AG09319 (cell line): ENCODE measurements around the gene PKN3.
A peak's percentile ranks its signal among the peaks of the same experiment; 100 is the strongest.

ENCODE experiments used
- DNase-seq: peaks from one replicate; pipeline ENCODE4 v3.0.0-alpha.2; 2010; ENCODE audit warnings: low read depth; ENCODE audit errors: extremely low read depth
- TF ChIP-seq, protein P1 (sequence below): IDR thresholded peaks from 2 replicates; pipeline ENCODE4 v1.5.1; 2011; ENCODE audit warnings: low read depth, mild to moderate bottlenecking, inconsistent platforms, low read length, moderate library complexity

Gene PKN3

DNA sequence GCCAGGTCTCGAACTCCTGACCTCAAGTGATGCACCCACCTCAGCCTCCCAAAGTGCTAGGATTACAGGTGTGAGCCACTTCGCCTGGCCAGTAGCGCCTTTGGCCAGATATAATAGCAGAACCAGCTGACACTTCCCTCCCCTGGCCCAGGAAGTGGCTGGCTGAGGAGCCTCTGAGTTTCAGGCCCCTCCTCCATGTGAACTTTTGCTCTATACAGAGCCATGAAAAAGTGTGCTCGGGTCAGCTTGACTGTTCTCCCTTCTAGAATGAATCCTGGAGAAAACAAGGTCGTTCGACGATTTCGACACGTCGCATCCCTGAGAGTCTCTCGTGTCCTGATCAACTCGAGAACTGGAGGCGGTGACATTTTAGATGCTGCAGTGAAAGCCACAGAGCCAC is 30.3 kb downstream of the PKN3 start:
- DNase-seq = no peak
- TF ChIP-seq, protein P1, sequence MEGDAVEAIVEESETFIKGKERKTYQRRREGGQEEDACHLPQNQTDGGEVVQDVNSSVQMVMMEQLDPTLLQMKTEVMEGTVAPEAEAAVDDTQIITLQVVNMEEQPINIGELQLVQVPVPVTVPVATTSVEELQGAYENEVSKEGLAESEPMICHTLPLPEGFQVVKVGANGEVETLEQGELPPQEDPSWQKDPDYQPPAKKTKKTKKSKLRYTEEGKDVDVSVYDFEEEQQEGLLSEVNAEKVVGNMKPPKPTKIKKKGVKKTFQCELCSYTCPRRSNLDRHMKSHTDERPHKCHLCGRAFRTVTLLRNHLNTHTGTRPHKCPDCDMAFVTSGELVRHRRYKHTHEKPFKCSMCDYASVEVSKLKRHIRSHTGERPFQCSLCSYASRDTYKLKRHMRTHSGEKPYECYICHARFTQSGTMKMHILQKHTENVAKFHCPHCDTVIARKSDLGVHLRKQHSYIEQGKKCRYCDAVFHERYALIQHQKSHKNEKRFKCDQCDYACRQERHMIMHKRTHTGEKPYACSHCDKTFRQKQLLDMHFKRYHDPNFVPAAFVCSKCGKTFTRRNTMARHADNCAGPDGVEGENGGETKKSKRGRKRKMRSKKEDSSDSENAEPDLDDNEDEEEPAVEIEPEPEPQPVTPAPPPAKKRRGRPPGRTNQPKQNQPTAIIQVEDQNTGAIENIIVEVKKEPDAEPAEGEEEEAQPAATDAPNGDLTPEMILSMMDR = no peak

DNA sequence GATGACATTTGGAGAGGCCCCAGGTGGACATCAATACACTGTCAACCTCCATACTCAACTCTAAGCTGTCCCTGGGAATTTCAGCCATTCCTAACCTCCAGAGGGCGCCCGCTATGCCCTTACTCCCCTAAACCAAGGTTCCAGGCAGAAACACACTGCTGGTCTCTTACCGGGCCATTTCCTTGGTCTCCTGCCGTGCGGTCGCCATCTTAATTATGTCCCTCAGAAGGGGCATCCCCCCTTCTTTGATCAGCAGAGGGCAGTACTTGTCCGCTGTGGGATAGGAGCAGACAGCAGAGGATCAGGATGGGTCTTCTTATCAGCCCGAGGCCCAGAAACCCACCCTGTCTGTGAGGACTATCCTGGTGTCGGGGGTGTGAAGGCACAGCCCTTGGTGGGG is 31.0 kb downstream of the PKN3 start:
- TF ChIP-seq, protein P1 = peak; percentile 79
- DNase-seq = peak; percentile 32

DNA sequence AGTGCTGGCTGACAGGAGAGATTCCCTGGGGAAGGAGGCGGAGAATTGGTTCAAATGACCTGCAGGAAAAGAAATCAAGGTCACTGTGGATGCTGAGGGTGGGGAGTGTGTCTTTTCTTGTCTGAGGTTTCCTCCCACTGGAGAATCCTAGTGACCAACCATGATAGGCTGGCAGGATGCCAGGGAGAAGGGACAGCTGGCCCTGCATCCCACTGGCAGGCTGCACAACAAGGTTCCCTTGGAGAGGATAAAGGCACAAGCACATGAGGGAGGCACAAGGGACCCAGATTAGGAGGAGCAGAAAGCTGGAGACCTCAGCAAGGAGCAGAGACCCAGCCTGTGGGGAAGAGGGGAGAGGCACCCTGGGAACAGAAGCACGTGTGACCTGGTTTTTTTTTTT is 33.1 kb downstream of the PKN3 start:
- DNase-seq = no peak

DNA sequence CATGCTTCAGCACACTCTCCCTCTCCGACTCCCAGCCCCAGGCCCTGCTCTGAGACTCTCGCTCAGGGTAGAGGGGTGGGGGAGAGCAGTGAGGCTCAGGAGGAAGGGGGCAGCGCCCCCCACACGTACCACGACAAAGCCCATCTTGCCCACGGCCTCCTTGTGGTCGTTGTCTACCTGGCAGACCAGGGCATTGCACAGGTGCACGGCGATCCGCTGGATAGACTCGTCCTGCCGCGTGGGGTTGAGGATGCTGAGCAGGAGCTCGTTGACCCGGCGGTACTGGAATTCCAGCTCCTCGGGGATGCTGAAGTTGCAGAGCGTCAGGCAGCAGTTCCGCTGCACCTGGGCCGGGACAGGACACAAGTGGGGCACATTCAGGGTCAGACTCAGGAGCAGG is 40.1 kb downstream of the PKN3 start:
- DNase-seq = no peak
- TF ChIP-seq, protein P1 = no peak

More for the DNA sequence above, 33.1 kb downstream of the PKN3 start:
- TF ChIP-seq, protein P1 = no peak

DNA sequence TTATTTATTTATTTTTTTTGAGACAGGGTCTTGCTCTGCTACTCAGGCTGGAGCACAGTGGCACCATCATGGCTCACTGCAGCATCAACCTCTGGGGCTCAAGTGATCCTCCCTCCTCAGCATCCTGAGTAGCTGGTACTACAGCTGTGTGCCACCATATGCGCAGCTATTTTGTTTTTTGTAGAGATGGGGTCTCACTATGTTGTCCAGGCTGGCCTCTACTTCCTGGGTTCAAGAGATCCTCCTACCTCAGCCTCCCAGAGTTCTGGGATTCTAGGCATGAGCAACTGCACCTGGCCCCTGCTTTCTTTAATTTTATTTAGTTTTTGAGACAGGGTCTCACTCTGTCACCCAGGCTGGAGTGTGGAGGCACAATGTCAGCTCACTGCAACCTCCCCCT is 41.1 kb downstream of the PKN3 start:
- DNase-seq = no peak
- TF ChIP-seq, protein P1 = no peak

DNA sequence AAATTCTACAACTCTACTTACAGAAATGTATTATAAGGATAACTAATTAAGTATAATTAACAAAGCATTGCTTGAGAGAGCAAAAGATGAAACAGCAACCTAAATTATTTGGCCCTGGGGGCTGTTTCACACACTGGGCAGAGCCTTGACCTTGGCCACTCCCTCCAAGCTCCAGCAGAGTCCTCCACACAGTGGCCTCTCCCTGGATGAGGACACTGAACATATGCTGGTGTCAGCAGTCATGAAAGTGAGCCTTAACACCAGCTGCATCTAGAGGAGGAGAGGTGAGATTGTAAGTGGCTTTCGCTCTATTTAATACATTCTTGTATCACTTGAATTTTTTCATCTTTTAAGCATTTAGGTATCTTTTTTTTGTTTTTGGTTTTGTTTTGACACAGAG is 44.9 kb downstream of the PKN3 start:
- TF ChIP-seq, protein P1 = no peak

DNA sequence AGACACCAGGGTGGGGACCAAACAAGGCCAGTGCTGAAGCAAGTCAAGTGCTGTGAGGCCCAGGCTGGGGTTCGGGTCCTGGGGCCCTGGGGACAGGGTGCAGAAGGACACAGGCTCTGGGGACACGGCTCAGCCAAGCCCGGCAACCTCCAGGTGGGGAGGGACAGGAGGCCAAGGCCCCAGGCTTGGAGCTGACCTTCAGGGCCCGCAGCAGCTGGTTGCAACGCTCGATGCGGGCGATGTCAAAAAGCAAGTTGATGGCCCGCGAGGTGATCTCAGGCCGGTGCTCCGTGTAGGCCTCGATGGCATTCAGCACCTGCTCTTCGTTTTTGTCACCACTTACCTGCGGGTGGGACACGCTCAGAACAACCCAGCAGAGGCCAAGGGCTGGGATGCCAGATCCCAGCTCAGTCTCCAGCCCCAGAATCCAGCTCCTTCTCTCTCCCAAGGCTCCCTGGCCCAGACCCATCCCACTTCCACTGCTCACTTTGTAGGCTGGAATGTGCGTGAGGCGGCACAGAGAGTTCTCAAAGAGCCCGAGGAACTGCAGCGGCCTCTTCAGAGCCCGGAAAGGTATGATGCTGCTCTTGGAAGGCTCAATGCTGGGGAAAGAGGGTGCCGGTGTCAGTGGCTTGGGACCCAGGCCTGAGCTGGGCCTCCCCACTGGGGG is 48.8 kb downstream of the PKN3 start:
- DNase-seq = no peak
- TF ChIP-seq, protein P1 = no peak

More for the DNA sequence above, 44.9 kb downstream of the PKN3 start:
- no peak for DNase-seq
